Skeletal muscle tissue (tissue), 4 donors: ENCODE data around the gene NPC2. TPM values are rescaled to one million over a fixed set of nuclear protein-coding genes. Genes with fewer than 3 reads are reported as not detected.
"Not testable (repeated sequence)": the region's sequence is repeated elsewhere in the genome, so short reads cannot be mapped to it uniquely, and the experiment has no call there.

ENCODE experiments used
- H3K27ac ChIP-seq: one replicate; pipeline ENCODE4 v1.7.0; 2013; ENCODE audit warnings: mild to moderate bottlenecking, low read depth, low read length, inconsistent platforms
- H3K27me3 ChIP-seq, 3 donors: one replicate each; pipeline ENCODE4 v1.7.0; 2013; ENCODE audit warnings: low read length in 3 of 3; ENCODE audit not compliant: control insufficient read depth in 3 of 3, insufficient read depth in 3 of 3
- H3K36me3 ChIP-seq, 3 donors: one replicate each; pipeline ENCODE4 v1.7.0; 2013; ENCODE audit warnings: low read length in 3 of 3; ENCODE audit not compliant: control insufficient read depth in 3 of 3, insufficient read depth in 3 of 3
- H3K4me1 ChIP-seq, 3 donors: one replicate each; pipeline ENCODE4 v1.7.0; 2013; ENCODE audit warnings: low read length in 3 of 3, mild to moderate bottlenecking in 3 of 3; ENCODE audit not compliant: control insufficient read depth in 3 of 3, insufficient read depth in 3 of 3
- H3K4me3 ChIP-seq, 3 donors: one replicate each; pipeline ENCODE4 v1.7.0; 2013; ENCODE audit warnings: low read length in 3 of 3
- H3K9ac ChIP-seq, 3 donors: one replicate each; pipeline ENCODE4 v1.7.0; 2013; ENCODE audit warnings: low read length in 3 of 3, mild to moderate bottlenecking in 3 of 3, moderate library complexity in 2 of 3, low read depth in 1 of 3
- H3K9me3 ChIP-seq, 3 donors: one replicate each; pipeline ENCODE4 v1.7.0; 2013; ENCODE audit warnings: low read length in 3 of 3; ENCODE audit not compliant: control insufficient read depth in 3 of 3
- total RNA-seq: library from RNA; depleted of rRNA; stranded (reverse); fragments of >200 nt; gene quantifications from one replicate; pipeline ENCODE4 v1.2.3, GENCODE V29; 2014
- donor health status: Osteomylitis.

Gene NPC2
- total RNA-seq, 1 donor from 2014 or later, result 104 TPM

DNA sequence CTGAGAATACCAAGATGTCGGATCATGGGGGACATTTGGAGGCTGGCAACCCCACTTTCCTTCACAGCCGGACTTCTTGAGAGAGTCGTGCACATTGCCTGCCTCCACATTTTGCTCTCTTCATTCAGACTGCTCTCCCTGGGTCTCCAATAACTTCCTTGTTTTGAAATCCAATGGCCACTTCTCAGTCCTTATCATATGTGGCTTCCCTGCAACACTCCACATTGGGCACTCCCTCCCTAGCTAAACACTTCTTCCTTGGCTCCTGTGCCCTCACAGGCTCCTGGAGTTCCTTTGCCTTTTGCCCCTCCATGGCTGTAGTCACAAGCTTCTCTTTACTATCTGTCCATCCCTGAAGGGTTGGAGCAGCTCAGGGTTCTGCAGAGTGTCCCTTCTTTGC, 30.1 kb downstream of the NPC2 start:
- peaks cover 0 to 2% (median 0%) of the 10 kb centered on the region in 3 donors for H3K36me3 ChIP-seq
- no peak overlapping the region for H3K9ac ChIP-seq
- no peak overlapping the region for H3K27ac ChIP-seq
- H3K4me1 ChIP-seq, result peaks cover 0 to 3% (median 3%) of the 10 kb centered on the region in 3 donors
- no peaks in the 10 kb centered on the region for H3K9me3 ChIP-seq
- H3K4me3 ChIP-seq, result no peak overlapping the region
- H3K27me3 ChIP-seq, result no peaks in the 10 kb centered on the region

DNA sequence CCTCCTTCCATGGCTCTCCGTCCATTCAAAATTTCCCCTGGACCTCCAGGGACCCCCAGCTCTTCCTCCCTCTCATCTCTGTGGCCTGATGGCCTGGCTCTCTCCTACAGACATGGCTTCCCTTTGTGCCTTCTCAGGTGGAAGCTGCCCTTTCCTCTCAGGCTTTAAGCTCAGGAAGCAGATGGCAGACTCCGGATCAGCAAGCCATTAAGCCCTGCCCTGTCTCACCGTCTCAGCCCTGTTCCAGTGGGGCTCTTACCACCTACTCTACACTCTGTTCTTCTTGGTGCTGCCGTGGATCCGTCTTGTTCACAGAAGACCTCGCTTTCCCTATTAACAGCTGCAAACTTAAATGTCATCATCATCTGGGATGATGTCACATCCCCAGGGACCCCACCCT, 33.1 kb downstream of the NPC2 start:
- Histone ChIP-seq H3K9me3 (no peaks in the 10 kb centered on the region), H3K4me1 (peaks cover 0 to 3% (median 3%) of the 10 kb centered on the region in 3 donors), H3K27ac (no peak overlapping the region), H3K27me3 (peaks cover 0 to 2% (median 0%) of the 10 kb centered on the region in 3 donors), H3K9ac (no peak overlapping the region), H3K4me3 (no peak overlapping the region), H3K36me3 (no peaks in the 10 kb centered on the region)

DNA sequence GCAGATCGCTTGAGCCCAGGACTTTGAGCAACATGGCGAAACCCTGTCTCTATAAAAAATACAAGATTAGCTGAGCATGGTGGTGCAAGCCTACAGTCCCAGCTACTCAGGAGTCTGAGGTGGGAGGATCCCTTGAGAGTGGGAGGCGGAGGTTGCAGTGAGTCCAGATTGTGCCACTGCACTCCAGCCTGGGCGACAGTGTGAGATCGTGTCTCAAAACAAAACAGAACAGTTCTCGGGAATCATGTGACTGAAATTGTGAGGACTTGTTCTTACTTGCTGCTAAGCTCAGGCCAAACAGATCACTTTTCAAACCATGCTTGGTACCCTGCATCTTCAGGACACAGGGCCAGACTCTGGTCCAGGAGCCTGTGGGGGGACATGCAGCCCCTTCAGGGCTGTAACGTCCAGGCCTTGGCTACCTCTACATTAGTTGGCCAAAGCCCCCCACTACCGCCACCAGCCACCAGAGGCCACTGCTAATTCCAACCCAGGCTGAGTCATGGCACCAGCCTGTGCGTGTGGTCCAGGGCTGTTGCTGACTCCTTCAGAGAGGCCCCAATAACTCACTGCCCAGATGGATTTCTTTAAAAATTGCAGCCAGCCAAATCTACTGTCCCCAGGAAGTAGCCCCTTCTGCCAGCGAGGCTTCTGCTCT, 33.7 kb downstream of the NPC2 start:
- Histone ChIP-seq H3K27ac (no peak overlapping the region), H3K9me3 (no peaks in the 10 kb centered on the region), H3K9ac (no peak overlapping the region), H3K4me1 (peaks cover 0 to 3% (median 3%) of the 10 kb centered on the region in 3 donors), H3K27me3 (peaks cover 0 to 2% (median 0%) of the 10 kb centered on the region in 3 donors), H3K4me3 (no peak overlapping the region), H3K36me3 (no peaks in the 10 kb centered on the region)

DNA sequence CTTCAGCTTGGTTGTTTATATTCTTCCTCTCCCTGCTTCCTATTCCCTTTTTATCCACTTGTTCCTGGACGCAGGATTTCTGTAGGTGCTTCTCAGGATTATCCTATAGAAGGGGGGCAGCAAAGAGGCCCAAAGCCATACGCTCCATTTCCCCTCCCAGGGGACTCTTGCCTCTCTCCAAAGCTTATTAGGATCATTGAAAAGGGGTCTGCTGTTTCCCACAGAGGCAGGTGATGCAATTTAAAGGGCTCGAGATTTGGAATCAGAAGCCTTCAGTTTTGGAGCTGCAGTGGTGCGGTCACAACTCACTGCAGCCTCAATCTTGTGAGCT, 35.6 kb downstream of the NPC2 start:
- Histone ChIP-seq H3K27ac (no peak overlapping the region), H3K27me3 (peaks cover 0 to 2% (median 0%) of the 10 kb centered on the region in 3 donors), H3K36me3 (no peaks in the 10 kb centered on the region), H3K9me3 (no peaks in the 10 kb centered on the region), H3K9ac (no peak overlapping the region), H3K4me3 (no peak overlapping the region), H3K4me1 (peaks cover 0 to 3% (median 3%) of the 10 kb centered on the region in 3 donors)

DNA sequence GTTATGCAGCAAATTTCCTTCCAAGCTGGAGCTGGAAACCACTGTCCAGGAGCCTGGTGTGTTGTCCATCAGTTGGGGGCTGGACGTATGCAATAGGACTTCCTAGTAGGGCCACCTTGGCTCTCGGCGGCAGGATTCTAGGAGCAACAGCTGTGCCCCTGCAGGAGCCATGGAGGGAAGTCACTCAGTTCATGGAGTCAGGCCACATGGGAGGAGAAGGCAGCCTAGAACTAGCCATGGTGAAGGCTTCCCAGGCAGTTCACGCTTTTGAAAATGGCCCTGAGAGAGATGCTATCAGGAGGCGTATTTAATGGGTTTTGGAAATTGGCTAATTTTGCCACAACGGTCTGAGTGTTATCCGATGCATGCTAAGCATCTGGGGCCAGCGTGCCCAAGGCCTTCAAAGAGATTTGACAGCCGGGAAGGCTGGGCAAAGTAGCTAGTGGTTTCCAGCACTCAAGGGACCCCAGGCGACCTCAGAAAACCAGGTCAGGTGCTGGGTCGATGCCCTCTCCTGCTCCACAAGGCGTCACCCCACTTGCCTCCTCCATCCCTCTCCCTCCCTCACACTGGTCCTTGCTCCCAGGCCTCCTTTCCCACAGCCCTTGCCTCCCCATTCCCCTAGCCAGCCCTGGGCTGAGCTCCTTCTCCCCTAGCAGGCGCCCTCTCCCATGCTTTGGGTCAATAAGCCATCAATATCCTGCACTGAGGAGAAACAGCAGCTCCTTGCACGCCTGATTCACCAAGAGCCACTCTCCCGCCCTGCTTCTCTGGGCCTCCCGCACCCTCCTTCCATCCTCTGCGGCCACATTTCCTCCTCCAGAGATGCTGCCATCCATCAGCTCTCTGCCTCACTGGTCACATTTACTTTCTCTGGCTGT, 36.2 kb downstream of the NPC2 start:
- no peak overlapping the region for H3K4me3 ChIP-seq
- no peak overlapping the region for H3K27ac ChIP-seq
- peaks cover 0 to 2% (median 0%) of the 10 kb centered on the region in 3 donors for H3K27me3 ChIP-seq
- H3K4me1 ChIP-seq, result peaks cover 0 to 3% (median 3%) of the 10 kb centered on the region in 3 donors
- no peaks in the 10 kb centered on the region for H3K9me3 ChIP-seq
- no peaks in the 10 kb centered on the region for H3K36me3 ChIP-seq
- no peak overlapping the region for H3K9ac ChIP-seq

DNA sequence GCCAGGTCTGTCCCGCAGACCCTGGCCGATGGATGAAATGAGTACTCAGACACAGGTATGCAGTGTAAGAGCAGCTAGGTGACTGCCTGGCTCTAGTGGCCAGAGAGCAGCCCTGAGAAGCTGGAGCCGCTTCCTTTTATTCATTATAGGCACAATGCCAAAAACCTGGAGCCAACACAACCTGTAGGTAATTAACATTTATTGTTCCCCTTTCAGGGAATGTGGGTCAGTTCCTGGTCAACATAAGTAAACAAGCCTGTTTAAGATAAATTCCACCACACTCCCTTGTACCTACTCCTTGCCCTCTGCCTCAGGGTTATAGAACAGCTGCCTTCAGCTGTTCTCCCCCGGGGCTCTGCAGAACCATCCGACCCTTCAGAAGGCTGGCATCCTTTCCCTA, 38.7 kb downstream of the NPC2 start:
- not testable (repeated sequence) for H3K4me3 ChIP-seq

DNA sequence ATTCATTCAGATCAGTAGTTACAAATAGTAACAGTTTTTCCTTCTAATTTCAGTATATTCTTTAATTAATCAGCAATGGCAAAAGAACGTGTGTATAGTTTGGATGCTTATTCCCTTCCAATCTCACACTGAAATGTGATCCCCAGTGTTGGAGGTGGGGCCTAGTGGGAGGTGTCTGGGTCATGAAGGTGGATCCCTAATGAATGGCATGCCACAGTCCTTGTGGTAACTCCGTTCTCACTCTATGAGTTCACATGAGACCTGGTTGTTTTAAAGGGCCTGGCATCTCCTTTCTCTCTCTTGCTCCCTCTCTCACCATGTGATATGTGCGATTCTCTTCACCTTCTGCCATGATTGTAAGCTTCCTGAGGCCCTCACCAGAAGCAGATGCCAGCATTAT, 48.2 kb downstream of the NPC2 start:
- H3K4me1 ChIP-seq, result no peaks in the 10 kb centered on the region

More for the DNA sequence above, 38.7 kb downstream of the NPC2 start:
- H3K4me1 ChIP-seq, H3K36me3 ChIP-seq, H3K9me3 ChIP-seq, H3K27ac ChIP-seq, H3K27me3 ChIP-seq, H3K9ac ChIP-seq: not testable (repeated sequence)

DNA sequence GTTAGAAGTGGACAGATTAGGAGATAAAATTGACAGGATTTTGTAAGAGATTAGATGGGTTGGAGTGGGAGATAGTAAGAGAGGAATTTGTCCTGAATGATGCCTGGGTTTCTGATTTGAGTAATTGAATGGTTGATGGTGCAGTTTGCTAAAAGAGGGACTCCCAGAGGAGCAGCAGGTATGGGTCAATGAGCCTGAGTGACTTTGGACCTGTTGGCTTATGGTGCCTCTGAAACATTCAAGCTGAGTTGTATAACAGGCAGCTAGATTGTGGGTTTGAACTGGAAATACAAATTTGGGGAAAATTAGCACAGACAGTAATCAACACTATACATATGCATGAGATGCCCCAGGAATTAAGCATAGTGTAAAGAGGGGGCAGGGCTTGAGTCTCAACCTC, 50.3 kb downstream of the NPC2 start:
- Histone ChIP-seq H3K9ac (no peak overlapping the region), H3K4me1 (no peaks in the 10 kb centered on the region), H3K4me3 (no peak overlapping the region), H3K27ac (no peak overlapping the region), H3K9me3 (no peaks in the 10 kb centered on the region), H3K27me3 (peaks cover 0 to 3% (median 0%) of the 10 kb centered on the region in 3 donors), H3K36me3 (no peaks in the 10 kb centered on the region)

More for the DNA sequence above, 48.2 kb downstream of the NPC2 start:
- H3K27me3 ChIP-seq, result no peaks in the 10 kb centered on the region
- H3K9me3 ChIP-seq, result no peaks in the 10 kb centered on the region
- H3K9ac ChIP-seq, result no peak overlapping the region
- no peaks in the 10 kb centered on the region for H3K36me3 ChIP-seq
- no peak overlapping the region for H3K4me3 ChIP-seq
- no peak overlapping the region for H3K27ac ChIP-seq

DNA sequence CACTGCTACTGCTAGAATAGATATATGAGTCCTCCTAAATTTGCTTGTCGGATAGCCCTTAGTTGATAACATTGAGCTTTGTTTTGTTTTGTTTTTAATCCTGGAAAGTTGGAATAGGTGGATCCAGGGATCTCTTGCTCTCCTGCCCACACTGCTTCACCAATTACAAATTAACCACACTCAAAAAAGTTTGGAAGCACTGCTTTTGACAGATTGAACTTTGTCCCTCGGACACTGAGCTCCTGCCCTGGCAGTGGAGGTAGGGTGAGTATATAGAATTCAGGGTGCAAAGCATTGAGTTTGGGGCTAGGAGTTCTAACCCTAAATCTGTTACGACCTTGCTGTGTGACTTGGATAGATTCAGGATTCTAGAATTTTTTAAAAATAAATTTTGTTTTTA, 52.0 kb downstream of the NPC2 start:
- Histone ChIP-seq H3K4me1 (no peaks in the 10 kb centered on the region), H3K9me3 (no peaks in the 10 kb centered on the region), H3K9ac (no peak overlapping the region), H3K4me3 (no peak overlapping the region), H3K36me3 (no peaks in the 10 kb centered on the region), H3K27ac (no peak overlapping the region), H3K27me3 (peaks cover 0 to 3% (median 3%) of the 10 kb centered on the region in 3 donors)

DNA sequence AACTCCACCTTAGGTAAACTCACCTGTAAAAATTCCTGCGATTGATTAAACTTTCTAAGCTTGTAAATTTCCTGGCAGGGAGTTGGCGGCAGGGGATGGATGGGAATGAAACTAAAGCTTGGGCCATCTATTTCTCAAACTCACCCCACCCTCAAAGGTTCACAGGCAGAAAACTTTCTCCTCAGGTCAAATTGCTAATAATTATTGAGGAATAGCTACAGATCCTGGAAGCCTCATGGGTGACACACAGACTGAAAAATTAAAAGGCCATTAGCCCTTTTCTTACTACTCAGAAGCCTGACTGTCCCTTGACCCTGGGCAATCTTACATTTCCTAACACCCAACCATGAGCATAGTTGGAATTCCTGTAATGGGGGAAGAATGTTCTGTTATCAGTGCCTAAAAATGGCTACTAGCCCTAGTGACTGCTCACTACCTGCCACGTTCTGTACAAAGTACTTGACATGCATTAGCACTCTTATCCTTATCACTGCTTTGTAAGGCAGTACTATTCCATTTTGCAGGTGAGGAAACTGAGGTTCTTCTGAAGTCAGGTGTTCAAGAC, 54.7 kb downstream of the NPC2 start:
- peaks cover 0 to 3% (median 3%) of the 10 kb centered on the region in 3 donors for H3K27me3 ChIP-seq
- H3K4me1 ChIP-seq, result no peaks in the 10 kb centered on the region

More for the DNA sequence above, 54.7 kb downstream of the NPC2 start:
- Histone ChIP-seq H3K27ac (no peak overlapping the region), H3K9ac (no peak overlapping the region), H3K4me3 (no peak overlapping the region), H3K36me3 (no peaks in the 10 kb centered on the region), H3K9me3 (no peaks in the 10 kb centered on the region)
